ENCODE results near the gene FGF1.

The FGF1 gene

DNA sequence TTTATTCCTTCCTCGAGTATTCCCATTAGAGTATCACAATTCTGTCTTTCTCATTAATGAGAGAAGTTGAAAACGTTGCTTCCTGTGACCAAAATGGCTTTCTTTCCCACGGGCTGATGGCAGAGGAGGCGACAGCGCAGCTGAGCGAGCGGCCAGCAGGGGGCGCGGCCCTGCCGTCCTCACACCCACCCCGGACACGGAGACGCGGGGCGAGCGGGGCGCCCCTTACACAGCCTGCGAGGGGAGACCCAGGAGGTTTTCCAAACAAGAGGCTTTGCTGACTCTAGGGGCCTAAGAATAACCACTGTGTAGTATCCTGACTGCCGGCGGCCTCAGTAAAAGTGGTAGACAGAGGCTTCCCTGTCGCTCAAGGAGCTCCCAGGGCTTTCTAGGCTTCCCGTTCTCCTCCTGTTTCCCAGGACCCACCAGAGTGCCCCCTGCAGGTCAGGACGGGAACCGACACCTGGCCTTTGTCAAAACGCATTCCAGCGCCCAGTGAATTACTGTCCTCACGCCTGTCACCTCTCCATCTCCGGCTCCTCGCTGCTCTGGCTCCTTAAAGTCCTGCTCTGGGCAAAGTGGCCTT lies 27.3 kb upstream of the FGF1 start (continued):
- TF ChIP-seq, protein P1, sequence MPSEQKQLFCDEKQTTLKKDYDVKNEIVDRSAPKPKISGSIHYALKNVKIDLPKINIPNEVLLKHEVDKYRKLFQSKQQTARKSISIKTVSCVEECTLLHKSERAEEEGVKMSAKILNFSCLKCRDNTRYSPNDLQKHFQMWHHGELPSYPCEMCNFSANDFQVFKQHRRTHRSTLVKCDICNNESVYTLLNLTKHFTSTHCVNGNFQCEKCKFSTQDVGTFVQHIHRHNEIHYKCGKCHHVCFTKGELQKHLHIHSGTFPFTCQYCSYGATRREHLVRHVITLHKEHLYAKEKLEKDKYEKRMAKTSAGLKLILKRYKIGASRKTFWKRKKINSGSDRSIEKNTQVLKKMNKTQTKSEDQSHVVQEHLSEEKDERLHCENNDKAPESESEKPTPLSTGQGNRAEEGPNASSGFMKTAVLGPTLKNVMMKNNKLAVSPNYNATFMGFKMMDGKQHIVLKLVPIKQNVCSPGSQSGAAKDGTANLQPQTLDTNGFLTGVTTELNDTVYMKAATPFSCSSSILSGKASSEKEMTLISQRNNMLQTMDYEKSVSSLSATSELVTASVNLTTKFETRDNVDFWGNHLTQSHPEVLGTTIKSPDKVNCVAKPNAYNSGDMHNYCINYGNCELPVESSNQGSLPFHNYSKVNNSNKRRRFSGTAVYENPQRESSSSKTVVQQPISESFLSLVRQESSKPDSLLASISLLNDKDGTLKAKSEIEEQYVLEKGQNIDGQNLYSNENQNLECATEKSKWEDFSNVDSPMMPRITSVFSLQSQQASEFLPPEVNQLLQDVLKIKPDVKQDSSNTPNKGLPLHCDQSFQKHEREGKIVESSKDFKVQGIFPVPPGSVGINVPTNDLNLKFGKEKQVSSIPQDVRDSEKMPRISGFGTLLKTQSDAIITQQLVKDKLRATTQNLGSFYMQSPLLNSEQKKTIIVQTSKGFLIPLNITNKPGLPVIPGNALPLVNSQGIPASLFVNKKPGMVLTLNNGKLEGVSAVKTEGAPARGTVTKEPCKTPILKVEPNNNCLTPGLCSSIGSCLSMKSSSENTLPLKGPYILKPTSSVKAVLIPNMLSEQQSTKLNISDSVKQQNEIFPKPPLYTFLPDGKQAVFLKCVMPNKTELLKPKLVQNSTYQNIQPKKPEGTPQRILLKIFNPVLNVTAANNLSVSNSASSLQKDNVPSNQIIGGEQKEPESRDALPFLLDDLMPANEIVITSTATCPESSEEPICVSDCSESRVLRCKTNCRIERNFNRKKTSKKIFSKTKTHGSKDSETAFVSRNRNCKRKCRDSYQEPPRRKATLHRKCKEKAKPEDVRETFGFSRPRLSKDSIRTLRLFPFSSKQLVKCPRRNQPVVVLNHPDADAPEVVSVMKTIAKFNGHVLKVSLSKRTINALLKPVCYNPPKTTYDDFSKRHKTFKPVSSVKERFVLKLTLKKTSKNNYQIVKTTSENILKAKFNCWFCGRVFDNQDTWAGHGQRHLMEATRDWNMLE (tag by site-specific recombination; conservative IDR thresholded peaks at IDR 0.05; ENCODE audit: low read depth) = peak; percentile 42
- TF ChIP-seq TRIM28 (IDR thresholded peaks at IDR 0.05; ENCODE audit: borderline replicate concordance, low read length) = peak; percentile 71
- 0 out of 2 replicates have a peak, but pooled peaks have one; percentile 36 for TF ChIP-seq KLF10 (tag by site-specific recombination; IDR thresholded peaks at IDR 0.05)
- no peak for TF ChIP-seq ZNF292 (tag by site-specific recombination; IDR thresholded peaks at IDR 0.05; ENCODE audit: borderline replicate concordance, low read depth)
- TF ChIP-seq ZNF837 (tag by site-specific recombination; IDR thresholded peaks at IDR 0.05) = no peak
- no peak for TF ChIP-seq ZNF548 (tag by site-specific recombination; IDR thresholded peaks at IDR 0.05)
- peak; percentile 66 for TF ChIP-seq ZXDB (tag by site-specific recombination; IDR thresholded peaks at IDR 0.05)
- TF ChIP-seq ZNF214 (tag by site-specific recombination; IDR thresholded peaks at IDR 0.05; ENCODE audit: borderline replicate concordance) = no peak
- no peak for TF ChIP-seq ZNF596 (tag by site-specific recombination; IDR thresholded peaks at IDR 0.05)
- TF ChIP-seq HOXD13 (CRISPR knock-in tag; IDR thresholded peaks at IDR 0.05; ENCODE audit: borderline replicate concordance) = no peak
- TF ChIP-seq GLIS1 (tag by site-specific recombination; IDR thresholded peaks at IDR 0.05) = peak; percentile 46; the same call in 1 of the 2 replicates
- TF ChIP-seq IKZF3 (tag by site-specific recombination; IDR thresholded peaks at IDR 0.05) = peak; percentile 96
- peak; percentile 77; the same call in 1 of the 2 replicates for TF ChIP-seq ZNF600 (tag by site-specific recombination; IDR thresholded peaks at IDR 0.05)
- TF ChIP-seq SCRT1 (tag by site-specific recombination; IDR thresholded peaks at IDR 0.05; ENCODE audit: borderline replicate concordance) = no peak
- no peak for TF ChIP-seq ZNF157 (tag by site-specific recombination; IDR thresholded peaks at IDR 0.05)
- TF ChIP-seq, protein P2, sequence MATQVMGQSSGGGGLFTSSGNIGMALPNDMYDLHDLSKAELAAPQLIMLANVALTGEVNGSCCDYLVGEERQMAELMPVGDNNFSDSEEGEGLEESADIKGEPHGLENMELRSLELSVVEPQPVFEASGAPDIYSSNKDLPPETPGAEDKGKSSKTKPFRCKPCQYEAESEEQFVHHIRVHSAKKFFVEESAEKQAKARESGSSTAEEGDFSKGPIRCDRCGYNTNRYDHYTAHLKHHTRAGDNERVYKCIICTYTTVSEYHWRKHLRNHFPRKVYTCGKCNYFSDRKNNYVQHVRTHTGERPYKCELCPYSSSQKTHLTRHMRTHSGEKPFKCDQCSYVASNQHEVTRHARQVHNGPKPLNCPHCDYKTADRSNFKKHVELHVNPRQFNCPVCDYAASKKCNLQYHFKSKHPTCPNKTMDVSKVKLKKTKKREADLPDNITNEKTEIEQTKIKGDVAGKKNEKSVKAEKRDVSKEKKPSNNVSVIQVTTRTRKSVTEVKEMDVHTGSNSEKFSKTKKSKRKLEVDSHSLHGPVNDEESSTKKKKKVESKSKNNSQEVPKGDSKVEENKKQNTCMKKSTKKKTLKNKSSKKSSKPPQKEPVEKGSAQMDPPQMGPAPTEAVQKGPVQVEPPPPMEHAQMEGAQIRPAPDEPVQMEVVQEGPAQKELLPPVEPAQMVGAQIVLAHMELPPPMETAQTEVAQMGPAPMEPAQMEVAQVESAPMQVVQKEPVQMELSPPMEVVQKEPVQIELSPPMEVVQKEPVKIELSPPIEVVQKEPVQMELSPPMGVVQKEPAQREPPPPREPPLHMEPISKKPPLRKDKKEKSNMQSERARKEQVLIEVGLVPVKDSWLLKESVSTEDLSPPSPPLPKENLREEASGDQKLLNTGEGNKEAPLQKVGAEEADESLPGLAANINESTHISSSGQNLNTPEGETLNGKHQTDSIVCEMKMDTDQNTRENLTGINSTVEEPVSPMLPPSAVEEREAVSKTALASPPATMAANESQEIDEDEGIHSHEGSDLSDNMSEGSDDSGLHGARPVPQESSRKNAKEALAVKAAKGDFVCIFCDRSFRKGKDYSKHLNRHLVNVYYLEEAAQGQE (tag by site-specific recombination; IDR thresholded peaks at IDR 0.05) = no peak
- TF ChIP-seq, protein P3, sequence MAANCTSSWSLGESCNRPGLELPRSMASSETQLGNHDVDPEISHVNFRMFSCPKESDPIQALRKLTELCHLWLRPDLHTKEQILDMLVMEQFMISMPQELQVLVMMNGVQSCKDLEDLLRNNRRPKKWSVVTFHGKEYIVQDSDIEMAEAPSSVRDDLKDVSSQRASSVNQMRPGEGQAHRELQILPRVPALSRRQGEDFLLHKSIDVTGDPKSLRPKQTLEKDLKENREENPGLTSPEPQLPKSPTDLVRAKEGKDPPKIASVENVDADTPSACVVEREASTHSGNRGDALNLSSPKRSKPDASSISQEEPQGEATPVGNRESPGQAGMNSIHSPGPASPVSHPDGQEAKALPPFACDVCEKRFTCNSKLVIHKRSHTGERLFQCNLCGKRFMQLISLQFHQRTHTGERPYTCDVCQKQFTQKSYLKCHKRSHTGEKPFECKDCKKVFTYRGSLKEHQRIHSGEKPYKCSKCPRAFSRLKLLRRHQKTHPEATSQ (tag by site-specific recombination; IDR thresholded peaks at IDR 0.05) = no peak
- TF ChIP-seq ZNF670 (tag by site-specific recombination; IDR thresholded peaks at IDR 0.05; ENCODE audit: low read depth) = no peak
- TF ChIP-seq ZNF335 (tag by site-specific recombination; conservative IDR thresholded peaks at IDR 0.05) = peak; percentile 100
- TF ChIP-seq, protein P4, sequence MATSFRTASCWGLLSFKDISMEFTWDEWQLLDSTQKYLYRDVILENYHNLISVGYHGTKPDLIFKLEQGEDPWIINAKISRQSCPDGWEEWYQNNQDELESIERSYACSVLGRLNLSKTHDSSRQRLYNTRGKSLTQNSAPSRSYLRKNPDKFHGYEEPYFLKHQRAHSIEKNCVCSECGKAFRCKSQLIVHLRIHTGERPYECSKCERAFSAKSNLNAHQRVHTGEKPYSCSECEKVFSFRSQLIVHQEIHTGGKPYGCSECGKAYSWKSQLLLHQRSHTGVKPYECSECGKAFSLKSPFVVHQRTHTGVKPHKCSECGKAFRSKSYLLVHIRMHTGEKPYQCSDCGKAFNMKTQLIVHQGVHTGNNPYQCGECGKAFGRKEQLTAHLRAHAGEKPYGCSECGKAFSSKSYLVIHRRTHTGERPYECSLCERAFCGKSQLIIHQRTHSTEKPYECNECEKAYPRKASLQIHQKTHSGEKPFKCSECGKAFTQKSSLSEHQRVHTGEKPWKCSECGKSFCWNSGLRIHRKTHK (tag by site-specific recombination; IDR thresholded peaks at IDR 0.05) = no peak
- TF ChIP-seq, protein P5, sequence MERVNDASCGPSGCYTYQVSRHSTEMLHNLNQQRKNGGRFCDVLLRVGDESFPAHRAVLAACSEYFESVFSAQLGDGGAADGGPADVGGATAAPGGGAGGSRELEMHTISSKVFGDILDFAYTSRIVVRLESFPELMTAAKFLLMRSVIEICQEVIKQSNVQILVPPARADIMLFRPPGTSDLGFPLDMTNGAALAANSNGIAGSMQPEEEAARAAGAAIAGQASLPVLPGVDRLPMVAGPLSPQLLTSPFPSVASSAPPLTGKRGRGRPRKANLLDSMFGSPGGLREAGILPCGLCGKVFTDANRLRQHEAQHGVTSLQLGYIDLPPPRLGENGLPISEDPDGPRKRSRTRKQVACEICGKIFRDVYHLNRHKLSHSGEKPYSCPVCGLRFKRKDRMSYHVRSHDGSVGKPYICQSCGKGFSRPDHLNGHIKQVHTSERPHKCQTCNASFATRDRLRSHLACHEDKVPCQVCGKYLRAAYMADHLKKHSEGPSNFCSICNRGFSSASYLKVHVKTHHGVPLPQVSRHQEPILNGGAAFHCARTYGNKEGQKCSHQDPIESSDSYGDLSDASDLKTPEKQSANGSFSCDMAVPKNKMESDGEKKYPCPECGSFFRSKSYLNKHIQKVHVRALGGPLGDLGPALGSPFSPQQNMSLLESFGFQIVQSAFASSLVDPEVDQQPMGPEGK (tag by site-specific recombination; IDR thresholded peaks at IDR 0.05) = peak; percentile 59
- TF ChIP-seq HOXC10 (CRISPR knock-in tag; IDR thresholded peaks at IDR 0.05) = no peak
- peak; percentile 52 for TF ChIP-seq SETDB1 (IDR thresholded peaks at IDR 0.05; ENCODE audit: insufficient read length, low read length)
- peak; percentile 31; the same call in 1 of the 2 replicates for TF ChIP-seq ZIC2 (tag by site-specific recombination; IDR thresholded peaks at IDR 0.05)
- no peak for TF ChIP-seq ZNF707 (tag by site-specific recombination; IDR thresholded peaks at IDR 0.05)
- TF ChIP-seq ZNF610 (tag by site-specific recombination; IDR thresholded peaks at IDR 0.05; ENCODE audit: borderline replicate concordance) = no peak
- no peak for TF ChIP-seq ZNF664 (tag by site-specific recombination; IDR thresholded peaks at IDR 0.05)
